Epithelial cell of alveolus of lung (primary cell): ENCODE measurements around the gene NPY1R. TPM values are rescaled to one million over a fixed set of nuclear protein-coding genes. Genes with fewer than 3 reads are reported as not detected.

ENCODE experiments used
- total RNA-seq: library from RNA; depleted of rRNA; stranded (reverse); fragments of >200 nt; gene quantifications from 2 replicates; pipeline ENCODE4 v1.2.1, GENCODE V29; 2015

Gene NPY1R
- not detected in 2 replicates for total RNA-seq

DNA sequence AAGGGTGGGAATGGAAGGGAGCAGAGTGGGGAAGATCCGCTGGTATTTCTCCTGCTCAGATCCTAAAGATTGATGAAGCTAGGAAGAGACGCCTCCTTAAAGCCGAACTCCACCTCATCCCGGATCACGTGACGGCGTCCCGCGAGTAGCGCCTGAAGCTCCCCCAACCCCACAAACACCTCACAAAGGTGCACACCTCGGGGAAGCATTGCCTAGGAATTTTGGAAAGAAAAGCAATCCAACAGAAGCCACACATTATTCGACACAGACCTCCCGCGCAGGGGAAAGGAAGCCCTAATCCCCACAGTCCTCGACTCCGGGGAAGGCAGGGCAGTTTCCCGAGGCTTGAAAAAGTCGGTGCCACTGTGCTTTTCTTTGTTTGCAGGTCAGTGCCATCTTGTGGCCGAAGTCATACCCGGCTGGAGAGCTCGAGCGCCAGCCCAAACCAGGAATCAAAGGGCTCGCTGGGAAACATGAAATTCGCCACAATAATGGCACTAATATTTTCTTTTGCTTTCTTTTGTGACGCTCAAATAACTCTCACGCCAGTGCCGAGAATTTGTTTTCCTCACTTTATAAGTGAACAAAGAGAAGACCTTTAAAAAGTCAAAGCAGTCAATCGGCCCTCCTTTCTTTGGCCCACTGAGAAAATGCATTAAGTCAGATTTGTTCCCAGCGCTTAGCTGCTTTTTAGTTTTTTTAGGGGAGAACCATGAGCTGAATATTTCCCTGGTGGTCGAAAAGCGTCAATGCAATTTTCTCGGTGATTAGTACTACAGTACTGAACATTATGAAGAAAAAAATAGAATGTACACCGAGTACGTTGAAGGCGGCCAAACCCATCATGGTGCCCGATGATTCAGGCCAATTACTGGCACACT lies at the start of gene NPY1R:
NPY1R (minus strand) TSS at position 71 of the 881 bp plus-strand sequence. CDS start 6,042 bp downstream, outside the sequence.

DNA sequence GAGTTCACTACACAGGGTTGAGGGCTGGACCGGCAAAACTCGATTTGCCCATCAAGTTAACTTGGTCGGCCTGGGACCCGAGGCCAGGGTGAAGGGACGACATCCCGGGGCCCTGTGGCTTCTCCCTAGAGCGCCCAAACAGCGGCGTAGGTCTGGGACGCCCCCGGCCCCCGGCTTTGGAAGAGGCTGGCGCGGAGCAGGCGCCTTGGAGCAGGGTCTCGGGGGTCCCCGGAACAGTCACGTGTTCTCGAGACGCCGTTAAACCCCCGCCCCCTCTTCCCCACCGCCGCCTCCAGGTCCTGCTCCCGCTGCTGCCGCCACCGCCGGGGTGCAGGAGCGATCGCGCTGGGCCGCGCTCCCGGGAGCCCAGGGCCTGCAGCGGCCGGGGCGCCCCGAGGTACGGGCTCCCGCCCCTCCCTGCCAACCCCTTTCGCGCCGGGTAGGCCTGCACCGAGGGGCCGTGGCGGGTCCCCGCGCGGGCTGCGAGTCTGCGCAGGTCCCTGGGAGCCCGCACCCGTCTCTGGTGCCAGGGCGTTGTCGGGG lies 11.3 kb upstream of the NPY1R start, which contains the start of gene NPY5R:
NPY5R (plus strand) TSS at position 289 of the 543 bp plus-strand sequence. CDS start 6,382 bp downstream, outside the sequence.

Other genes starting within 250 kb of the NPY1R start
- 12.7 and 13.4 TPM in 2 replicates for gene NAF1, start 165.7 kb downstream of the NPY1R start, total RNA-seq
- not detected in 2 replicates for gene NPY5R, start 11.3 kb upstream of the NPY1R start, total RNA-seq
- gene TKTL2, start 141.2 kb upstream of the NPY1R start, total RNA-seq, result not detected in 2 replicates
- 28.8 and 57.9 TPM in 2 replicates for gene TMA16, start 162.1 kb upstream of the NPY1R start, total RNA-seq